ENCODE data around the gene FOXC2.
A peak's percentile ranks its signal among the peaks of the same experiment; 100 is the strongest.
"Not testable (repeated sequence)": the region's sequence is repeated elsewhere in the genome, so short reads cannot be mapped to it uniquely, and the experiment has no call there.

Gene FOXC2

GRCh38 chr16:86575095-86575685 is 8.6 kb downstream of the FOXC2 start:
- DNase-seq, result no peak

DNA sequence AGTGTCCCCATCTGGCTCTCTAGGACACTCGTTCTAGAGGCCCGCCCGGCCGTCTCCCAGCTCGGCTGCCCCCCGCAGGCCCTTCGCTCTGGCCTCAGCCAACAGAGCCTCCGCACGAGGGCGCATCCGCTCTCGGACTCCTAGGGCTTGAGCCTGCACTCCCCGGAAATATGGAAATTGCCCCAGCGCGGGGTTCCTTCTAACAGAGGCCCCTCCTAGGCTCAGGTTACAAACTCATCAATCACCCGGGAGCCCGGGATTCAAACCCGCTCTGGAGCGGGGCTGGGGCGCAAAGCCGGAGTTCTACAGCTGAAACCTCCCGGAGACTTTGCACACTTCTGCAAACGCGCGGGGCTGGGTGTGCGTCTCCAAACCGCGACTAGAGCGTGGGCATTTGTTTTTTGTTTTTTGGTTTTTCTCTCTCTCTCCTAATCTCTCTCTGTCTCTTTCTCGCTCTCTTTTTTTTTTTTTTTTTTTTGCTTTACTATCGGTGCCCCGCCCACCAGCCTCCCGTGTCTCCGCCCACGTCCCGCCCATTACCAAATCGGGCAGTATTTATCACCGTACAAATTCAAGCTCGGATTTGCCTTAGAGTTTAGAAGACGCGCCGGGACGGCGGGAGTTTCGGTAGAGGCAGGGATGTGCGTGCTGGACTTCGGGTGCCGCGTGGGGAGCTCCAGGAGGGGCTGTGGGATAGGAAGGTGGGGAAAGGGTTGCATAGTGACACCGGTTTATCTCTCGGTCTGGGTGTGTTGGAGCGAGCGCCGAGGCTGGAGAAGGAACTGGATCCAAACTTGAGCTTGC is 9.3 kb downstream of the FOXC2 start:
- peak; percentile 39 to 48 for DNase-seq

DNA sequence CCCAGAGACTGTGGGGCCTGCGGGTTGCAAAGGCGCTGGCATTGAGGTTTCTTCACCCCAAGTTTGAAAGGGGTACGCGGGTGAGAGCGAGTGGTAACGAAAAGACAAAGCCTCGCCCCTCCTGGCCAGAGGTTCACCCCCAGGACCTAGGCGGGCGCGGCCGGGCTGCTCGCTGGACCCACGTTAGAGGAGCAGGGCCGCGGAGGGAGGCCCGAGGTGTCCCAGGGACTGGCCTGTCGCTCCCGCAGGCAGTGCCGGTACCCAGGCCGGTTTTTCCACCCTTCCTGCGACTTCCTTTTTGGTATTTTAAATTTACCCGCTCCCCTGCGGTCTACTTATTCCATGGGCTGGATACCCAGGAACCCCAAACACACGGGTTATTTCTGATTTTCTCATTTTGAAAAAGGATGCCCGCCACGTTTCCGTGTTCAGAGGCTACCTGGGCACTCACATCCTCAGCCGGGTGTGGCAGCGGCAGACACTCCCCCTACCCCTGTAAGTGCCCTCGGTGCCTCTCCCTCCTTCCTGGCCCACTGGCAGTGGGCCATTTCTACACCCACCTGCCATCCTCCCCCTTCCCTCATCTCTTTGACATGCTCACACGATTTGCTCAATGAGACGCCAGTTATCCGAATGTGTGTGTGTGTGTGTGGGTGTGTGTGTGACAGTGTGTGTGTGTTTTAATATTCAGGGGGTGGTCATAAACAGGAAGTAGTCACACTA is 10.1 kb downstream of the FOXC2 start:
- no peak for DNase-seq

- DNase-seq, result no peak
Measured at GRCh38 chr16:86577314-86577971, 10.8 kb downstream of the FOXC2 start.

GRCh38 chr16:86578061-86578599 is 11.5 kb downstream of the FOXC2 start, which contains the start of gene FOXL1:
Gene FOXL1 (plus strand): TSS chr16:86578549. CDS start chr16:86578724, 175 bp downstream.
- no peak for DNase-seq

DNA sequence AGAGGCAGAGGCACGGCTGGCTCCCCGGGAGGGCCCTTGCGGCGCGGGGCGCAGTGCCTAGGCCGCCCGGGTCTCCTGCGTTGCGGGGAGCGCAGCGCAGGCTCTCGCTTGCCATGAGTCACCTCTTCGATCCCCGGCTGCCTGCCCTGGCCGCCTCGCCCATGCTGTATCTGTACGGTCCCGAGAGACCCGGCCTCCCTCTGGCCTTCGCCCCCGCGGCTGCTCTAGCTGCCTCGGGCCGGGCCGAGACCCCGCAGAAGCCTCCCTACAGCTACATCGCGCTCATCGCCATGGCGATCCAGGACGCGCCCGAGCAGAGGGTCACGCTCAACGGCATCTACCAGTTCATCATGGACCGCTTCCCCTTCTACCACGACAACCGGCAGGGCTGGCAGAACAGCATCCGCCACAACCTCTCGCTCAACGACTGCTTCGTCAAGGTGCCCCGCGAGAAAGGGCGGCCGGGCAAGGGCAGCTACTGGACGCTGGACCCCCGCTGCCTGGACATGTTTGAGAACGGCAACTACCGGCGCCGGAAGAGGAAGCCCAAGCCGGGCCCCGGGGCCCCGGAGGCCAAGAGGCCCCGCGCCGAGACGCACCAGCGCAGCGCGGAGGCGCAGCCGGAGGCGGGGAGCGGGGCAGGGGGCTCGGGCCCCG is 12.1 kb downstream of the FOXC2 start:
- DNase-seq, result no peak

DNA sequence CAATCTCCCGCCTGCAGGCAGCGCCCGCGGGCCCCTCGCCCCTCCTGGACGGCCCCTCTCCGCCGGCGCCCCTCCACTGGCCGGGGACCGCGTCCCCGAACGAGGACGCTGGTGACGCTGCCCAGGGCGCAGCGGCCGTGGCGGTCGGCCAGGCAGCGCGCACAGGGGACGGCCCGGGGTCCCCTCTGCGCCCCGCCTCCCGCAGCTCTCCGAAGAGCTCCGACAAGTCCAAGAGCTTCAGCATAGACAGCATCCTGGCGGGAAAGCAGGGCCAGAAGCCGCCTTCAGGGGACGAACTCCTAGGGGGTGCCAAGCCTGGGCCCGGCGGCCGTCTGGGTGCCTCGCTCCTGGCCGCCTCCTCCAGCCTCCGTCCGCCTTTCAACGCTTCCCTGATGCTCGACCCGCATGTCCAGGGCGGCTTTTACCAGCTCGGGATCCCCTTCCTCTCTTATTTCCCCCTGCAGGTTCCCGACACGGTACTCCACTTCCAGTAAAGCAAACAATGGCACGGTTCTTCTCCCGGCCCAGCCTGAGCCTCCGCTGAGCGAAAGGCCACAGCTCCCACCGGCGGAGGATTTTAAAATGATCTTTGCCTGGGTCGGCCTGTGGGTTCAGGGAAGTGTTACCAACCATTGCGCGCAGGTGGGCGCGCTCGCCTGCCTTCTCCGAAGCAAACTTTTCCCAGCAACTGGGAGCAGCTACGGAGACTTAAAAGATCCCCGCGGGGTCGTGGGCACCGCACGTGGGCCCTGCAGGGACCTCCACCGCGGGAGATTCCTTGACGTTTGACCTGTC is 12.8 kb downstream of the FOXC2 start:
- DNase-seq, result no peak

DNA sequence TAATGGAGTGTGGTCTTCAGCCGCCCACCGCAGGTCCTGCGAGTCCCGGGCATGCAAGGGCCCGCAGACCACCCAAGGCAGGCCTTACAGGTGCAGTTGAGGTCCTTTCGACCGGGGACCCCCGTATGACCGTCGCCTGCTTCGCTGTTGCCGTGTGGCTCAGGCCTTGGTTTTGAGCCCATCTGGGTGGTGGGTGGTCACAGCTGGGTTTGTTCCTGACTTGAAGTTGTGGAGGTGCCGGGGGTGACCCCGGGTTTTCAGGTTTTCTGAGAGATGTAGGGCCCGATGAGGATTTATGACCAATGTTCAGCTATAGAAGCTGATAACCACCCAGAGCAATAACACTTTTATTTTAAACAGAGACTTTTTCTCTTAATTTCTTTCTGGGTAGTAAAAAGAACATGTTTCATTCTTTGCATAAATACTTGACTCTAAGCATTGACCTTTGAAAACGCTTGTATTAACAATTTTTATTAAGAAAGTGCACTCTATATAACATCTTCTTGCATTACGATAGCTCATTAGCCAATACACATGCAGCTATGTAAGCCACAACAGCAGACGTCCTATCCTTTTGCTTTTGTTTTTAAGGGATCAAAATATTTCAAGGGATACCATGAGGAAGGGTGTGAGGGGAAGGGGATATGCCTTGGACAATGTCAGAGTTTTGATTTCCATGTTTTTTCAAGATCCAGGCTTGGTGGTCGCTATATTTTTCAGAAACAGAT is 13.6 kb downstream of the FOXC2 start:
- DNase-seq, result no peak

- no peak for DNase-seq
Measured at GRCh38 chr16:86580791-86581170, 14.2 kb downstream of the FOXC2 start.

GRCh38 chr16:86581458-86581857 is 14.8 kb downstream of the FOXC2 start:
- DNase-seq, result no peak

DNA sequence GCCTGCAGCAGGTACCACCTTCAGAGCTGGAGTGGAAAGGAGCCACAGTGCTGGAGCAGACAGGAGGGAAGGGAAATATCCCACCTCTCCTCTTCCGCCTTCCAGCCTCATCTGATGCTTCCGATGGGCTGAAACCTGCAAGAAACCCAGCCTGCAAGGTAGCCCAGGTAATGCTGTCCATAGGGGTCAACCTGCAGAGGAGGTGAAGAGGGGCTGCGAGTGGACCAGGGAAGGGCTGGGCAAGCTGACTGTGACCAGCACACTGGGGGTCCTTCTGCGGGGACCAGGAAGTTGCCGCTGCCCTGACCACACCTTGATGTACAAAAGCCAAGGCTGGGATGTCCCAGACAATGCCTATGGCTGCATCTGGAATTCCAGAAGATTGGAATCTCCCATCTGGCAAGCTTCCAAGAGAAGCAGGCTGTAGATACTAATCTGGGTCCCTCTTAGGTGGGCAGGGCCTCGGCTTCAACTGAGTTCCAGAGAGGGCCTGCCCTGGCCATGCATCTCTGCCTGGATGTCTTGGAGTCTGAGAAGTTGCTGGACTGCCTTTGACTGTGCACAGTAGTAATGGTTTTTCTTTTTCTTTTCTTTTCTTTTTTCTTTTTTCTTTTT is 17.5 kb downstream of the FOXC2 start:
- no peak for DNase-seq

DNA sequence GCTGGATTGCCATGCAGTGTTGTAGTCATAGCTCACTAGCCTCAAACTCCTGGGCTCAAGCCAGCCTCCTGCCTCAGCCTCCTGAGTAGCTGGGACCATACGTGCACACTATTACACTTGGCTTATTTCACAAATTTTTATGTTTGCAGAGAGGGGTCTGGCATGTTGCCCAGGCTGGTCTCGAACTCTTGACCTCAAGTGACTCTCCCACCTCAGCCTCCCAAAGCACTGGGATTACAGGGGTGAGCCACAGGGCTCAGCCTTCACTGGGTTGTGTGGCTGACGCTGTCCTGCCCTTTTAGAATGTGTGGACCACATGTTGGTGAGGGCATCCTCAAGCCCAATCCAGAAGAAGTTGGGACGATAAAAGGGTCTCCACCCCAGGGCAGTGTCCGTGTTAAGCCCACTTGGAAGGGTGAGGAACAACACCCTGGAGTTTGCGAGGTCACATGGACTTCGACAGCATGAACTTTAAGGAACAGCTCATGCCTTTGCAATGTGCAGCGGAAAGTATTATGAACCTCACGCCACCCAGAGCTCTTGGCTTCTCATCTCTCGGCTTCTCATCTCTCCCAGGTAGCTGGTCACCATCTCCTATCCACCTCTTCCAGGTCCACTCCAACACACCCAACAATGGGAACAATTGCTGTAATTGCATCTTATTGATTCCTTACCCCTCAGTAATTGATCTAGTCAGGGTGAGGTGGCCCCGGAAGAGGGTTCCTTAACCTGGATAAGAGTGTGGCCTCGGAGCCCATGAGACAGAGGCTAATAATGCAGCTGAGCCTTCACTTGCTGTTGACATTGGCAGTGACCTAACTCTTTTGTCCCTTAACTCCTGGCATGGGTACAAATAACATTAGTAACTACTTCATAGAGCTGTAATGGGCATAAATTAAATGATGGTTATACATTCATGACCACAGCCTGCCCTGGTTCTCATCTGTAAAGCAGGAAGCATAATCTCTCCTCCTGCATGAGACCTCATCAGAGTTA is 18.4 kb downstream of the FOXC2 start:
- no peak for DNase-seq

GRCh38 chr16:86585821-86586611 is 19.4 kb downstream of the FOXC2 start:
- no peak for DNase-seq

DNA sequence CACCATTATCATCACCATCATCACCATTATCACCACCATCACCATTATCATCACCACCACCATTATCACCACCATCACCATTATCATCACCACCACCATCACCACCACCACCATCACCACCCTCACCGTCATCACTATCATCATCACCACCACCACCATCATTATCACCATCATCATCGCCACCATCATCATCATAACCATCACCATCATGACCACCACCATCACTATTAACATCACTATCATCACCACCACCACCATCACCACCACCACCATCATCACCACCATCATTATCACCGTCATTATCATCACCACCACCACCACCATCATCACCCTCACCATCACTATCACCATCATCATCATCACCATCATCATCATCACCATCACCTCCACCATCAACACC is 20.9 kb downstream of the FOXC2 start:
- no peak for DNase-seq

DNA sequence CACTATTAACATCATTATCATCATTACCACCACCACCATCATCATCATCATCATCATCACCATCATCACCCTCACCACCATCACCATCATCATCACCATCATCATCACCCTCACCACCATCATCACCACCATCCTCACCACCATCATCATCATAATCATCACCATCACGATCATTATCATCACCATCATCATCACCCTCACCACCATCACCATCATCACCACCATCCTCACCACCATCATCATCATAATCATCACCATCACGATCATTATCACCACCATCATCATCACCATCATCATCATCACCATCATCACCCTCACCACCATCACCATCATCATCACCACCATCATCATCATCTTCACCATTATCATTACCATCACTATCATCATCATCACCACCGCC is 21.3 kb downstream of the FOXC2 start:
- DNase-seq, result not testable (repeated sequence)

DNA sequence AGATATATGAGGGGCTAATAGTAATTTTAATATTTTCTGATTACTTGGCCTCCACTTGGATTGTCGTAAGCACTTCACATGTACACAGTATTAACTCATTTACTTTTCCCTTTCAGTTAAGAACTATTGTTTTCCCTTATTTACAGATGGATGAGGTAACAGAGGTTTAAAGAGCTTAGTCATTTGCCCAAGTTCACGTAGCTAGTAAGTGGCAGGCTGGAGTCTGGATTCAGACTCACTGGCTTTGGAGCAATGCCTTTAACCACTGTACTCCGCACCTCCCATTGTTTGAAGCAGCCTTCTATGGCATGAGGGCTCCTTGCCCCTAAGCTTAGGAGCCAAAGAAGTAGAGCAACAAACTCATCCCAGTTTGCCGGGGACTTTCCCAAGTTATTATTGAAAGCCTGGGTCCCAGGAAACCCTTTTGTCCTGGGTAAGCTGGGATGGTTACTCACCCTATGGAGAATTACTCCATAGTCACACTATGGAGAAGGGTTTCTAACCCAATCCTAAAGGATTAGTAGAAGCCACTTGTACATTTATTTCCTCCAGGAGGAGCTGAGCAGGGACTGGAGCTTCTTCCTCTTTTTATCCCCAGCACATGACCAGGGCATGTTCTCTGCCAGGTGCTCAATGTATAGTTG is 24.0 kb downstream of the FOXC2 start:
- no peak for DNase-seq

- DNase-seq, result no peak
Measured at GRCh38 chr16:86591270-86591669, 24.6 kb downstream of the FOXC2 start.
